ENCODE data around the gene LRRC18. TPM values are rescaled to one million over a fixed set of nuclear protein-coding genes. Genes with fewer than 3 reads are reported as not detected.

Gene LRRC18
- total and polyA plus RNA-seq, 8 donors = 0.46 to 2.6 (median 0.72) TPM; not detected in 5

DNA sequence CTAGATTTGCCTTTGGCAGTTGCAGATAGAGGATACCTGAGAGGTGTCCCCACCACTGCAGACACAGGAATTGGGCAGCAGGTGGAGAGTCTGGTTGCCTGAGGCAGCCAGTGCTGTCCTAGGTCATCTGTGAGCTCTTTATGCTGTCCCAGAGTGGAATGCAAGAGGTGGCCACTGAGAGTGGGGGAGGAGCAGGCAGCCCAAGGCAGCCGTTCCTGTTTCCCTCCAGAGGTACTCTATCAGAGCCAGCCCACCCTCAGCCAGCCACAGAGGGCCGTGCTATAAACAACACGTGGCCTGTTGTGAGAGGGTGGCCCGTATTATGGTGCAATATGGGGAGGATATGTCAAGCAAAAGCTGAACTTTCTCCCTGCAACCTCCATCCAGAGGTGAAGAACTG is 8.5 kb downstream of the LRRC18 start:
- TF ChIP-seq, protein P1, sequence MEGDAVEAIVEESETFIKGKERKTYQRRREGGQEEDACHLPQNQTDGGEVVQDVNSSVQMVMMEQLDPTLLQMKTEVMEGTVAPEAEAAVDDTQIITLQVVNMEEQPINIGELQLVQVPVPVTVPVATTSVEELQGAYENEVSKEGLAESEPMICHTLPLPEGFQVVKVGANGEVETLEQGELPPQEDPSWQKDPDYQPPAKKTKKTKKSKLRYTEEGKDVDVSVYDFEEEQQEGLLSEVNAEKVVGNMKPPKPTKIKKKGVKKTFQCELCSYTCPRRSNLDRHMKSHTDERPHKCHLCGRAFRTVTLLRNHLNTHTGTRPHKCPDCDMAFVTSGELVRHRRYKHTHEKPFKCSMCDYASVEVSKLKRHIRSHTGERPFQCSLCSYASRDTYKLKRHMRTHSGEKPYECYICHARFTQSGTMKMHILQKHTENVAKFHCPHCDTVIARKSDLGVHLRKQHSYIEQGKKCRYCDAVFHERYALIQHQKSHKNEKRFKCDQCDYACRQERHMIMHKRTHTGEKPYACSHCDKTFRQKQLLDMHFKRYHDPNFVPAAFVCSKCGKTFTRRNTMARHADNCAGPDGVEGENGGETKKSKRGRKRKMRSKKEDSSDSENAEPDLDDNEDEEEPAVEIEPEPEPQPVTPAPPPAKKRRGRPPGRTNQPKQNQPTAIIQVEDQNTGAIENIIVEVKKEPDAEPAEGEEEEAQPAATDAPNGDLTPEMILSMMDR (IDR thresholded peaks at IDR 0.05) = no peak
- TF ChIP-seq POLR2AphosphoS5 (IDR thresholded peaks at IDR 0.05) (no peak), POLR2A (IDR thresholded peaks at IDR 0.05) (no peak), EP300 (IDR thresholded peaks at IDR 0.05) (no peak)
- 31 to 69% (median 51%) methylated on average over 4 of the region's 4 CpGs for WGBS, 5 donors
- intact Hi-C loops (cut with DNase I; ENCODE audit: low total_unique reads) = no loop called here

DNA sequence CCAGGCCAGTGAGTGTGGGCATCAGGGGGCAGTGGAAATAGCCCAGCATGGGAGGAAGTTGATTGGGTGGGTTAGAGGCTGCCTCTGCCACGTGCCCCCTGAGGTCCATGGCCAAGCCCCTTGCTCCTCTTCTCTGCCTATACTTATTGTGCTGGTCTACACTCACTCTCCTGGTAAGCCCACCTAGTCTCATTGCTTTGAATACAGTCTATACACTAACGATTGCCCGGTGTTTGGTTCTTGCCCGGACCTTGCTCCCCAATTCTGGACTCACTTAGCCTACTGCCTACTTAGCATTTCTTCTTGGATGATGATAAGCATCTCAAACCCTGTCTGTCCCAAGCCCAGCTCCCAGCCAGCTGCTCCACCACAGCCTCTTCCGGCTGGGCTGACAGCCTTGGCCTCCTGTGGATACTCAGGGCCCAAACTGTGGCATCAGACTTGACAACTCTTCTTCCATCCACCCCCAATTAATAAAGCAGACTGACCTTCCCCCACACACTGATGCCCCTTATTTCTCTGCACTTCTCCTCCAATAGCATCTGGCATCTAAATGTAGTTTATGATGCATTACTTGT is 10.1 kb downstream of the LRRC18 start:
- H3K27ac ChIP-seq = no peak overlapping the region
- TF ChIP-seq, protein P1 (IDR thresholded peaks at IDR 0.05) = no peak
- TF ChIP-seq POLR2A (IDR thresholded peaks at IDR 0.05) = no peak
- TF ChIP-seq POLR2AphosphoS5 (IDR thresholded peaks at IDR 0.05) = no peak
- no peaks in the 10 kb centered on the region for H3K9me3 ChIP-seq
- intact Hi-C loops (cut with DNase I; ENCODE audit: low total_unique reads) = no loop called here
- no peaks in the 10 kb centered on the region for H3K4me1 ChIP-seq
- 64 to 77% (median 69%) methylated on average over 5 of the region's 5 CpGs for WGBS, 5 donors
- no peaks in the 10 kb centered on the region for H3K36me3 ChIP-seq
- H3K4me3 ChIP-seq = no peak overlapping the region
- no peak for DNase-seq
- H3K27me3 ChIP-seq = no peaks in the 10 kb centered on the region

More for the DNA sequence above, 8.5 kb downstream of the LRRC18 start:
- Histone ChIP-seq H3K27ac (no peak overlapping the region), H3K9me3 (no peaks in the 10 kb centered on the region), H3K4me3 (no peak overlapping the region), H3K36me3 (no peaks in the 10 kb centered on the region), H3K27me3 (no peaks in the 10 kb centered on the region), H3K4me1 (no peaks in the 10 kb centered on the region)
- no peak for DNase-seq

DNA sequence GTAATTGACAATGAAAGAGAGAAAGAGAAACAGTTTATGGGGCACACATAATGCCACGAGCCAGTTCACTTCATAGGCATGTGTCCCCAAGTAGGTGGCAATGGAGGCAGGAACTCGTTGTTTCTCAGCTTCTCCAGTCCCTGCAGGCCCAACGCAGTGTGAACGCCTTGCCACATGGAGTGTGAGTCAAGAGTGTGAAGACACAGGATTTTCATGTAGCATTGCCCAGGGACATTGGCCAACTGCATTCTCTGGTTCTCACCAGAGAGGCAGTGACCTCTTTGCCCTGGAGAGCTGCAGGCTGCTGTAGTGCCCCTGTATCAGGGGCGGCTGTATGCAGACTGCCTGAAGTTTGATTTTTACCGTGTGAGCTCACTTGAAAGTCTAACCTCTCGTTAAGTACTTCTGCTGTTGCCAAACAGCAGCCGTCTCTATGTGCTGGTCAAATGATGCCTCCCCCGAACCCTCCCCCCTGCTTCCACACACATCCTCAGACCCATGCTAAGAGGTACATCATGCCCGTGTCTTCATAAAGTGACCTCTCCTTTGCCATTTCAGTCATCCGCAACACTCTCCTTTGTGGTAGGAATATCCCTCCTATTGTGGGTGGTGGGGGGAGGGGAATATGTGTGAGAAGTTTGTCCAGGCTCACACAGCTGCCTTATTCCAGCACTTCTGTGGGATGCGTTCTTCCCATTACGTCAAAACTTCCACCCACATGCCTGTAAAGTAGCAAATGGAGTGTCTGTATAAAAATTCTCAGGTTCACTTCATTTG is 12.7 kb downstream of the LRRC18 start:
- Histone ChIP-seq H3K4me1 (no peaks in the 10 kb centered on the region), H3K9me3 (no peaks in the 10 kb centered on the region), H3K27ac (no peak overlapping the region), H3K36me3 (no peaks in the 10 kb centered on the region), H3K27me3 (no peaks in the 10 kb centered on the region), H3K4me3 (no peak overlapping the region)
- WGBS, 5 donors = 77 to 80% (median 79%) methylated on average over 13 of the region's 13 CpGs
- DNase-seq = peak in 1 of 2 donors; percentile 38
- TF ChIP-seq, protein P1 (IDR thresholded peaks at IDR 0.05) = no peak
- TF ChIP-seq POLR2A (IDR thresholded peaks at IDR 0.05) = no peak
- no peak for TF ChIP-seq EP300 (IDR thresholded peaks at IDR 0.05)
- no peak for TF ChIP-seq POLR2AphosphoS5 (IDR thresholded peaks at IDR 0.05)
- intact Hi-C loops (cut with DNase I; ENCODE audit: low total_unique reads) = no loop called here

DNA sequence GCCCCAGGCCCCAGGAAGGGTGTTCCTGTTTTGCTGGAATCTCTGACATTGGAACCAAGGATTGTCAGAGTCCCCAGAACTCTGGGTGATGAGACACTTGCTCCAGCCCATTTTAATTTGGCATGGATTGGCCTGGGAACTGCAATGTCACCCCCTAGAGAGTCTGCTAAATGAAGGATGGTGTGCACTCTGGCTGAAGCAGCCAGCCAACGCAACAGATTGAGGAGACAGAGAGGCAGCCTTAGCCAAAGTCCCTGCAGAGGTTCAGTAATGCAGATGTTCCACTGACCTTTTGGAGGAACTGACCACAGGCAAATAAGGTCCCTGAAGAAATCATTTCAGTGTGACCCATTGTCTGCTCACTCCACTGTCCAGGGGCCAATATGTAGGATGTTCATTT is 13.4 kb downstream of the LRRC18 start:
- H3K9me3 ChIP-seq = no peaks in the 10 kb centered on the region
- TF ChIP-seq, protein P1 (IDR thresholded peaks at IDR 0.05) = no peak
- TF ChIP-seq POLR2AphosphoS5 (IDR thresholded peaks at IDR 0.05) (no peak), EP300 (IDR thresholded peaks at IDR 0.05) (no peak), POLR2A (IDR thresholded peaks at IDR 0.05) (no peak)
- no peak overlapping the region for H3K4me3 ChIP-seq
- no peaks in the 10 kb centered on the region for H3K4me1 ChIP-seq
- 50 to 81% (median 76%) methylated on average over 1 of the region's 1 CpG for WGBS, 5 donors
- no peak overlapping the region for H3K27ac ChIP-seq
- no peaks in the 10 kb centered on the region for H3K27me3 ChIP-seq
- no peak for DNase-seq
- H3K36me3 ChIP-seq = no peaks in the 10 kb centered on the region
- intact Hi-C loops (cut with DNase I; ENCODE audit: low total_unique reads) = no loop called here
